NCI-H1048 (cell line): ENCODE results near the gene AOC2.
"Not testable (repeated sequence)": the region's sequence is repeated elsewhere in the genome, so short reads cannot be mapped to it uniquely, and the experiment has no call there.

Experiments used
- DNase-seq: peaks from one replicate; lab custom pipeline; 2025; lab: John Stamatoyannopoulos, UW

Gene AOC2

GRCh38 chr17:42881706-42882105 lies 37.3 kb downstream of the AOC2 start:
- not testable (repeated sequence) for DNase-seq

DNA sequence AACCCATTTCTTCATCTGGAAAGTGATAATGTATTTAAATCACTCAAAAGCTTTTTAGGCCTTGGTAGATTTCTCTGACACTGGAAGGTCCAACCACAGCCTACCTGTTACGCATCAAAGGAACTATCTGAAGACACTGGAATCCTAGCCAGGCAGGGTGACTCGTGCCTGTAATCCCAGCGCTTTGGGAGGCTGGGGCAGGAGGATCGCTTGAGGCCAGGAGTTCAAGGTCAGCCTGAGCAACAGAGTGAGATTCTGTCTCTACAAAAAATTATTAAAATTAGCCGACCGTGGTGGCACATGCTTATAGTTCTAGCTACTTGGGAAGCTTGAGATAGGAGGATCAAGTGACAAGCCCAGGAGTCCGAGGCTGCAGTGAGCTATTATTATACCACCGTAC lies 37.8 kb downstream of the AOC2 start:
- no peak for DNase-seq

DNA sequence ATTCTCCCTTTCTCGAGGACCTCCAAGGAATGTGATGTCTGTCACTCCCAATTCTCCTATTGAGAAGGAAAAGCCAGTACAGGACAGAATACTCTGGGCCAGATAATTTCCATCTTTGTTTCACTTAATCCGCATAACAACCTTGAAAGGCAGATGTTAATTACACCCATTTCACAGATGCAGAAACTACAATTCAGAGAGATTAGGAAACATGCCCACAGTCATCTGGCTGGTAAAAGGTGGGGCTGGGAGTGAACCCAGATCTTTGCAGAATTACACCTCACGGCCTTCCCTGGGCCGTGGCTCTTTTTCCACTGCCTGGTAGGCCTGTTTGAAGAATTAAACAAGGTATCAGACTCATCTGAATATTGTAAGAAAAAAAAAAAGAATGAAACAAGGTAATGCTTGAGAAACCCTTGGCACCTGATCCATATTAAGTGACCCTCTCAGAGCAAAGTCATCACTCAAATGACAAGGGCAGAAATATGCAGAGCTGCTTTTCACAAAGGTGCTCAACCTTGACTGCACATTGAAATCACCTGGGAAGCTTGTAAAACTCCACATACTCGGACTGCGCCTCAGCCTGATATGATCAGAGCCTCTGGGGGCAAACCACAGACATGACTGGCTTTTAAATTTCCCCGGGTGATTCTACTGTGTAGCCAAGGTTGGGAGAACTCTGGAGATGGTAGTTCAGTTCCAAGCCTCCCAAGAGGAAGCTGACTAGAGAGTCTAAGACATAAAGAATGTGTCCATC lies 39.6 kb downstream of the AOC2 start:
- DNase-seq, result no peak

GRCh38 chr17:42885806-42886205 lies 41.4 kb downstream of the AOC2 start:
- DNase-seq, result not testable (repeated sequence)

DNA sequence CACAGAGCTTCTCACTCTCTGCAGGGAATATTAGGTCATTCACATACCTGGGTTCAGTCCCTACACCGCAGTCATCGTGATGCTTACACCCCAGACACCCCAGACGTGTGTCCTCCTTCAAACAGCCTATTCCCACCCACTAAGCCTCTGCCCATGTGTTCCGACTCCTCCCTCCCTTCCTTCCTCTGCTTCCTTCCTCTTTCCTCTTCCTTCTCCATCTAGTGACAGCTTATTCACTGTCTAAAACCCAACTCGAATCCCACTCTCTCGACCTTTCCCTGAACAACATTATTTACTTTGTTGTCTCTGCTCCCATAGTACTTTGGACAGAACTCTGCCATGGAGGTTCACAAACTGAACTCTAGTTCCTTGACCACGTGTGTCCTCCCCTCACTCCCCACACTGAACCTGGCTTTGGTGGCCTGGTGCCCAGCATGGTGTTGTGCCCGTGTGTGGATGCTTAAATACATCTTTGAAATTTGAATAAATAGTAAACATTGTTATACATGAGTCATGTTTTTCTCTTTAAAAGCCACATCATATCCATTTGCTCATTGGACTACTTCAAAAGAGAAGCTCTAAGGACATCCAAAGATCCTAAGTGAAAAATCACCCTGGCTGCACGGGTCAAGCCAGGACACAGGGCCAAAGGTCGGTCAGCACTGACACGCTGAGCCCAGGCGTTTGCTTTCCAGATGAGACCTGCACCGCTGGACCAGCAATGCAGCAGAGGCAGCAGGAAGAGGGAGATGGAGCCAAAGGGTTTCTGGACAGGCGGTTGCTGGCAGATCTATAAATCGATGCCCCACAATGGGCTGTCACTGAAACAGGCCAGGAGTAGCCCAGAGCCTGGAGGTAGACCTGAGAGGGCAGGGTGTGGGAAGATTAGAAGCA lies 42.1 kb downstream of the AOC2 start:
- no peak for DNase-seq

GRCh38 chr17:42889809-42890208 lies 45.4 kb downstream of the AOC2 start:
- no peak for DNase-seq

GRCh38 chr17:42891539-42892152 lies 47.3 kb downstream of the AOC2 start:
- no peak for DNase-seq

- DNase-seq, result no peak
Measured at GRCh38 chr17:42893359-42893758, 49.0 kb downstream of the AOC2 start.

DNA sequence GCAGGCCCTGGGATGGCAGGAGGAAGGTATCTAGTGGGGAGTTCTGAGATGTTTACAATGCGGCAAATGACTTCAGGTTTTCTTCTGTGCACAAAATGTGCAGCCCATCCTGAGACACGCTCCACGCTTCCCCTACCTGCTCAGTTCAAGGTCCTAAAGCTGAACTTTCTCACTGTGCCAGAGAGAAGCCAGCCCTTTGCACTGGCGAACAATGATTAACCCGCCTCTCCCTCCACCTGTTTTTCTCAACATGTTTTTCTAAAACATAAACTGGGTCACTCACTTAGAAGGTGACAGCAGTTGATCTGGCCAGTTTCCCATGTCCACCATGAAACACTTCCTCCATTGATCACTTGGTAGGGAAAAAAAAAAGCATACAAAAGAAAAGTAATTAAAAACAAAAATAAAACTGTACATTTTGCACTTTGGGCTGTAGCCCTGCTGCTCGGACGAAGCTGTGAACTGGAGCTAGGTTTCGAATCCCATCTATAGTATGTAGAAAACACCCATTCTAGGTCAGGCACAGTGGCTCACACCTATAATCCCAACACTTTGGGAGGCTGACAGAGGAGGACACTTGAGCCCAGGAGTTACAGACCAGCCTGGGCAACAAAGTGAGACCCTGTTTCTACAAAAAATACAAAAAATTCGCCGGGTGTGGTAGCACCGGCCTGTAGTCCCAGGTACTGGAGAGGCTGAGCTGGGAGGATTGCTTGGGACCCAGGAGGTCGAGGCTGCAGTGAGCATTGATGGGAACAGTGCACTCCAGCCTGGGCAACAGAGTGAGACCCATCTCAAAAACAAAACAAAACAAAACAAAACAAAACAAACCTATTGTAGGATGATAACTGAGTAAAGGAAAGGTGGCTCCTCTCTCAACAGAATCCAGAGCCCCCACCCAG lies 50.2 kb downstream of the AOC2 start:
- no peak for DNase-seq

DNA sequence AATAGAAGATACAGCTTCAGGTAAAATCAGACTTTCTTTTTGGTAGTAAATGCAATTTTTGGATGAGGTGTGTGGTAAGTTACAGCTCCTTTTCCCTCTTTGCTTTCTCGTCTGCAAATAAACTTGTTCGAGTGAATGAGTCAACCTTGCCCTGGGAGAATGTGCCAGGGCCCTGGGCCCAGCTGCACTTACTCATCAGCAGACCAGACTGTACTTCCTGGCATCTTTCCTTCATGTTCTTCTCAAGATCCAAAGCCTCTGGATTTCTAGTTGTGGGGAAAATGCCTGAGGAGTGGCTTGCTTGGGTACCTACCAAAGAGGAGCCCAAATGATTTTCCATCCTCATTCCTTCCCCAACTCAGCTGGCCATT lies 50.8 kb downstream of the AOC2 start:
- DNase-seq, result no peak

GRCh38 chr17:42898147-42898811 lies 53.9 kb downstream of the AOC2 start:
- DNase-seq, result no peak

- not testable (repeated sequence) for DNase-seq
Measured at GRCh38 chr17:42899981-42900380, 55.6 kb downstream of the AOC2 start.
